Fibroblast of upper back skin (primary cell): ENCODE data around the gene PELI3.
"Not testable (repeated sequence)": the region's sequence is repeated elsewhere in the genome, so short reads cannot be mapped to it uniquely, and the experiment has no call there.

ENCODE experiments used
- DNase-seq: peaks from one replicate; pipeline ENCODE4 v3.0.0-alpha.2; 2013

PELI3 gene, protein sequence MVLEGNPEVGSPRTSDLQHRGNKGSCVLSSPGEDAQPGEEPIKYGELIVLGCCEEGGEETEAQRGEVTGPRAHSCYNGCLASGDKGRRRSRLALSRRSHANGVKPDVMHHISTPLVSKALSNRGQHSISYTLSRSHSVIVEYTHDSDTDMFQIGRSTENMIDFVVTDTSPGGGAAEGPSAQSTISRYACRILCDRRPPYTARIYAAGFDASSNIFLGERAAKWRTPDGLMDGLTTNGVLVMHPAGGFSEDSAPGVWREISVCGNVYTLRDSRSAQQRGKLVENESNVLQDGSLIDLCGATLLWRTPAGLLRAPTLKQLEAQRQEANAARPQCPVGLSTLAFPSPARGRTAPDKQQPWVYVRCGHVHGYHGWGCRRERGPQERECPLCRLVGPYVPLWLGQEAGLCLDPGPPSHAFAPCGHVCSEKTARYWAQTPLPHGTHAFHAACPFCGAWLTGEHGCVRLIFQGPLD

DNA sequence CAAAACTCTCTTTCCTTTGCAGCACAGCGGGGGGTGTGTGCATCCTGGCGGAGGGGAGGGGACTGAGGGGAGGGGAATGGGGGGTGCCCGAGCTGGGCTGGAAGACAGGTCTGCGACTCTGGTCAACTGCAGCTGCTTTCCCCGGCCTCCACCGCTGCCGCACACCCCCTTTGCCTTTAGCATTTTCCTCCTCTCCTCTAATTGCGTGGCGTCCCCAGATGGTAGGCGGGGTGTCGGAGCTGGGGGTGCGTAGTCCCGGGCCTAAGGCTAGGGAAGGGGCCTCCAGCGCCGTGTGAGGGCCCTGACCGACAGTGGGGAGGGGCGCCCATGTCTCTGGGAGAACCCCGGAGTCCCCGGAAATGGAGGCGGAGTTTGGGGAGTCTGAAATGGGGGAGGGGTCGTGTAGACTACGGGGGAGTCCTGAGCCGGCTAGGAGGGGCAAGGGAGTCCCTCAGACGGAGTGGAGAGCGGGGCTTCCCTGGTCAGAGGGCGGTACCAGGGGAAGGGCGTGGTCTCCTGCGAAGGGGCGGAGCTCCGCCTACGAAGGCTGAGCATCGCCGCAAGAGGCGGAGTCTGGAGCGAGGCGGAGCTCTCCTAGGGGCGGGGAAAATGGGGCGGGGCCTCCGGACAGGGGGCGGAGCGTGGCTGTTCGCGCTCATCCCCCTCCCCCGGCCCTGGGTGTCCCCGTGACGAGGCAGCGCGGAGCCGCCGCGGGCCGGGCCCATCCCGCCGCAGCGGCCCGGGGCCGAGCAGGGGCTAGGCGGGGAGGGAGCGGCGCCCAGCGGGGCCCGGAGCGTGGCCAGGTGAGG lies at the start of gene PELI3:
Gene PELI3, plus strand, starts transcription at position 681 of the 809 bp plus-strand sequence. CDS start 1,224 bp downstream, outside the sequence.
- peak; percentile 91 for DNase-seq

DNA sequence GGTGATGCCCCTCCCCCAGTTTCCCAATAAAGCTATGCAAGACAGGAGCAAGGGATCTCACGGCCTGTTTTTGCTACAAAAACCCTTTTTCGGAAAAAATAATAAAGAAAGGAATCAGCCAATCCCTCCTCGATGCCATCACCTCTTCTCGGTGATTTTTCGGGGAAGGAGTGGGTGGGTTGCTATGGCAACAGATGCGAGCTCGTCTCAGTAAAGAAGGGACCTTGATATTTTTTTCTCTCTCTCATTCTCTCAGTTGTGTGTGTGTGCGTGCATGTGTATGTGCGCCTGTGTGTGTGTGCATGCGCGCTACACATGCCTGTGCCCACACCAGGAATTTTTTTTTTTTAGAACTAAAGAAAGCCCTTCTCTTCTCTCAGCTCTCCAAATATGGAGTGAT lies 49.7 kb upstream of the PELI3 start:
- no peak for DNase-seq

DNA sequence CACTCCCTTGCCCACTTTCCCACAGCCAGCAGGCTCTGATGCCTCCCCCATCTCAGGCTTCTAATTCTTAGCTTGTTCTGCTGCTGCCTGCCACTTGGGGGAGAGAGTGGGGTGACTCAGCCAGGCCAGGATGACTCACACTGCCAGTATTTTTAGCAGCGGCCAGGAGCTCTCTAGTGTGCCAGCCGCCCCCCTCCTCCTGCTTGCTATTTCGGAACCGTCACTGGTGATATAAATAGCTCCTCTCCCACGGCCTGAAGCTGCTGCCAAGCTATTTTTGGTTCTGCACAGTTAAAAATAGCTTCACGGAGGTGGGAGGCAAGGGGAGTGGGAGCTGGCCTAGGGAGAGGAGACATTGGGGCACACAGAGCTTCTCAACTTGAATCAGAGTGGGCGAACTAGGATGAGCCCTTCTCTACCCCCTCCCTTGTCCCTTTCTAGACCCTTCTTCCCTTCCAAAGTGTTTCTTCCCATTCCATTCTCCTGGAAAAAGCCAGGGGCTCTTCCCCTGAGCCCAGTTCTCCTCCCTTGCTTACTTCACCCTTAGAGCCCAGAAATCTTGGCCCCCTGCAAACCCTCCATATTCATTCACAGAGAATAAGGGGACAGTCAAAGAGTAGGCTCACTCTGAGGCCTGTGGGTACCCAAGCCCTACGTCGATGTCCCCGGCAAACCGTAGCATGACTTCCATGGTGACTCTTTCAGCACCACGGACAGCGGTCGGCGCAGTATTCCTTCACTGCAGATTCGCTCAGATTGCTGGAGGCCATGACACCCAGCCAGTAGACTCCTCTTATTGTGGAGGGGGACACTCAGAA lies 48.3 kb upstream of the PELI3 start:
- DNase-seq: peak; percentile 98

DNA sequence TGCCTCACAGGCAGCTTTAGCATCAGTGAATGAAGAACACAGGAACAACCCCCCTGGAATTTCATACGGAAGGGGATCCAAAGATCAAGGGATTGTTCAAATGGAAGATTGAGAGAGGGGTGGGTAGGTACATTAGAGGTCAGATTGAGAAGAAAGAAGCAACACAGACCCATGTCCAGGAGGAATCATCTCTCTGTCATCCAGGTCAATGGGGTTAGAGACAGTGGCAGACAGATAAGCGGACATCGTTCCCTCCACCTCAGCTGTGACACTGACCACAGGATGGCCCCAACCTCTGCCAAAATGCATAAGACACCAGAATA lies 47.8 kb upstream of the PELI3 start:
- DNase-seq: no peak

DNA sequence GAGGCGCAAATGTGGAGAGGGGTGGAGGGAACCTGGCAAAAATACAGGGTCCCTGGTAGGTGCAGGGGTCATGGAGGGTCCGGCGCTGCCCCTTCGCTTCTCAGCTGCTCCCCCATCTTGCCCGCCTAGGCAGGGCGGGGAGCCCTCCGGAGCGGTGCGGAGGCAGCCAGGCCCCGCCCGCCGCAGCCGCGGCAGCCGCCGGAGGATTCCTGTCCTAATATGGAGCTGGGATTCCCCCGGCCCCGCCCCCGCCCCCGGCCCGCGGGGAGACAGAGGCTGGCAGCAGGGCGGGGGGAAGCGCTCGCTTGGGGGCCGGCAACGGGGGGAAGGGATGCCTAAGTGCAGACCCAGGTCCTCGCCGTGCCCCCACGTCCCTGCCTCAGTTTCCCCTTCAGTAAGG lies 46.9 kb upstream of the PELI3 start:
- DNase-seq: no peak

DNA sequence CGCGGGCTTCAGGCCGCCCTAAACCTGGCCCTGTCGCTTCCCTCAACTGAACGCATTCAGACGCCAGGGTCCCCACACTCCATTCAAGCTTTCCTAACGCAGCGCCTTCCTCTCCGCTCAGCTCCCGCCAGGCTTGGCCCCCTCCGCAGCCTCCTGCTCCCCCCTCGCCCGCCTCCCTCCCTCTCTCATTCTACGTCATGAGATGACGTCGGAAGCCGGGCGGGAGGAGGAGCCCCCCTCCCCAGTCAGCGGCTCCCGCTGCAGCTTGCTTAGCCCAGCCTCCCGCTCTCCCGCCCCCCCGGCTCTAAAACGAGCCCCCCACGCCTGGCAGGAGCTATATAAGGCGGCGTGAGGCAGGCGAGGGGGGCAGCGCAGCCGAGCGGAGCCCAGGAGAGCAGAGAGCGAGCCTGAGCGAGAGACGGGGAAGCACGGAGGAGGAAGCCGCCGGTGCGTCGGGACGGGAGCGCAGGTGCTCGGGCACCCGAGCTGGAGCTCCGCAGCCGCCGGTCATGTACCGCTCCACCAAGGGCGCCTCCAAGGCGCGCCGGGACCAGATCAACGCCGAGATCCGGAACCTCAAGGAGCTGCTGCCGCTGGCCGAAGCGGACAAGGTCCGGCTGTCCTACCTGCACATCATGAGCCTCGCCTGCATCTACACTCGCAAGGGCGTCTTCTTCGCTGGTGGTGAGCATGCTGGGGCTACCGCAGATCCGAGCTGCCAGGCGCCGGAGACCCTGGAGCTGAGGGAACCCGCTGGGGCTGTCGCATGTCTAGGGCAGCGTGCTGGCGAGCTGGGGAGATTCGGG lies 45.8 kb upstream of the PELI3 start, which contains the start of gene NPAS4:
Gene NPAS4, plus strand, starts transcription at position 365 of the 806 bp plus-strand sequence. Its CDS starts 145 bp downstream, at position 510.
- no peak for DNase-seq

DNA sequence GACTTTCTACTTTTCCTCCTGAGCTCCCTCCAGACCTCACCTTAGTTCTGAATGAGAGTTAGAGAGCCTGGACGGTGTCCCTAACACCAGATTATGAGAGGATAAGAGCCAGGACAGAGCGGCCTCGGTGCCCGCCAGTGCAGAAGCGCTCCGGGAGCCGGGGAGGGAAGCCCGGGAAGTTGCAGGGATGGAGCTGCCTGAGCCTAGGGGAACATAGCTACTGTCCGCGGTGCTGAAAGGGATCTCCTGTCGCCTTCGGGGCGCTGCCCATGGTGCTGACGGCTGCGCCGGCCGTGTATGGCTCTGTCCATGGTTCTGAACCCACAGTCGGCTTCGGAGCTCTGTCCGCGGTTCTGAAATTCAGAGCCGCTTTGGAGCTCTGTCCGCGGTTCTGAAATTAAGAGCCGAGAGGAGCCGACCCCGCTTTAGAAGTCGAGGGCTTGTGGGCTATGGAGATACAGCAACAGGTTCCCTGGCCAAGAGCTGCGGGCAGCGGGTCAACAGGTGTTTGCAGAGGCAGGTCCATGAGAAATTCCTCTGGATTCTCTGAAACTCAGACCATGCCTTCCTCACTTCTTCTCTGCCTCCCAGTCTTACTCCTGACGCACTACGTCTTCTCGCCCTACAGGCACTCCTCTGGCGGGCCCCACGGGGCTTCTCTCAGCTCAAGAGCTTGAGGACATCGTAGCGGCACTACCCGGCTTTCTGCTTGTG lies 45.1 kb upstream of the PELI3 start:
- peak; percentile 89 for DNase-seq

DNA sequence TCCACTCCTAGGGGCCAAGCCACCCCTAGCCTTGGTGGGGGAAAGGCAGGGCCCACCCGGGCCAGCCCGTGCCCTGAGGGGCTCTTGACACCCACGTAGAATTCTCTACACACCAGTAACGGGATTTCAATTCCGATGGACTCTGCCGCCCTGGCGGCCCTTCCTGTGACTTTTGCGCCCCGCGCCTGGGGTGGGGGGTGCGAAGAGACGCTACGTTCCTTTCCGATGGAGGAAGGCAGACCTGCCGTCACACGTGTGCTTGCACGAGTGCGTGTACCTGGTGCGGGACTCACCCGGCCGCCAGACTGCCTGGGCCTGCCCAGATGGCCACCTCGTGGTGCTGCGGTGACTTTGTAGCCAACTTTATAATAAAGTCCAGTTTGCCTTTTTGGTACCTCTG lies 40.4 kb upstream of the PELI3 start:
- DNase-seq: no peak

DNA sequence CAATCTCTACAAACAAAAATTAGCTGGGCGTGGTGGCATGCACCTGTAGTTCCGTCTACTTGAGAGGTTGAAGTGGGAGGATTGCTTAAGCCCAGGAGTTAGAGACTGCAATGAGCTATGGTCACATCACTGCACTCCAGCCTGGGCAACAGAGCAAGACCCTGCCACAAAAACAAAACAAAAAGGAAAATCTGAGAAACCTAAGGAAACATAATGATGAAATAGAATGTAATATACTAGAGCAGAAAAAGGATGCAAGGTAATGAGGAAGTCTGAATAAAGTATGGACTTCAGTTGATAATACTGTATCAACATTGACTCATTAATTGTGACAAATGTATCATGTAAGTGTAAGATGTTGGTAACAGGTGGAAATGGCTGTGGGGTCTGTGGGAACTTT lies 37.8 kb upstream of the PELI3 start:
- DNase-seq: no peak

DNA sequence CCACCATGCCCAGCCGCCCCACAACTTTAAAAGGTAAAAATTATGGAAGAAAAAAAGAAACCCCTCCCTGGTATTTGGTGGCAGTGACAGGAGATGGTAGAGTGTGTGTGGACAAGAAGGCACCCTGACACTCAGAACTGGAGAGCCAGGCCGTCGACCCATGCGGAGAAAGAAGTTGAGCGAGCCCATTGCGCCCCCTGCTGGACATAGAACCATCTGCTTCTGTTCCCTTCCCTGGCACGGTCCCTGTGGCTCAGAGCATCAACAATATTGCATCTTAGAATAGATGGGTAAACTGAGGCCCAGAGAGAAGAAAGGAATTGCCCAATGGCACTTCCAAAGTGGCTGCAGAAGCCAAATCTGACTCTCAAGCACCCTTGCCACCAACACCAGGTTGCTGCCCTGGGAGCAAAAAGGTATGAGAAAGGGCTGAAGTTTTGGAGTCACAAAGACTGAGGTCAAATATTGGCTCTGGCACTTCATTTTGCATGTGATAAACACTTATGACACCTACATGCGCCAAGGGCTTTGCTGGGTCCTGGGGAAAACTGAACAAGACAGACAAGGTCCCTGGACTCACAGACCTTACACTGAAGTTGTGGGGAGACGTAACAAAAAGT lies 36.6 kb upstream of the PELI3 start:
- peak; percentile 70 for DNase-seq

DNA sequence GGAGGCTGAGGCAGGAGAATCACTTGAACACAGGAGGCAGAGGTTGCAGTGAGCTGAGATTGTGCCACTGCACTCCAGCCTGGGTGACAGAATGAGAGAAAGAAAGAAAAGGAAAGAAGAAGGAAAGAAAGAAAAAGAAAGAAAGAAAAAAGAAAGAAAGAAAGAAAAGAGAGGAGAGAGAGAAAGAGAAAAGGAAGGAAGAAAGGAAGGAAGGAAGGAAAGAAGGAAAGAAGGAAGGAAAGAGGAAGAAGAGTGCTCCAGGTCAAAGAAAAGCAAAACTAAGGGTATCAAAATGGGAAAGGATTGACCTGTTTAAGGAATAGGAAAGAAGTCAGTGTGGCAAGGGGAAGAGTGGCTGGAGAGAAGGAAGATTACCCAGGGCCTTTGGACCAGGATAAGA lies 35.4 kb upstream of the PELI3 start:
- not testable (repeated sequence) for DNase-seq

DNA sequence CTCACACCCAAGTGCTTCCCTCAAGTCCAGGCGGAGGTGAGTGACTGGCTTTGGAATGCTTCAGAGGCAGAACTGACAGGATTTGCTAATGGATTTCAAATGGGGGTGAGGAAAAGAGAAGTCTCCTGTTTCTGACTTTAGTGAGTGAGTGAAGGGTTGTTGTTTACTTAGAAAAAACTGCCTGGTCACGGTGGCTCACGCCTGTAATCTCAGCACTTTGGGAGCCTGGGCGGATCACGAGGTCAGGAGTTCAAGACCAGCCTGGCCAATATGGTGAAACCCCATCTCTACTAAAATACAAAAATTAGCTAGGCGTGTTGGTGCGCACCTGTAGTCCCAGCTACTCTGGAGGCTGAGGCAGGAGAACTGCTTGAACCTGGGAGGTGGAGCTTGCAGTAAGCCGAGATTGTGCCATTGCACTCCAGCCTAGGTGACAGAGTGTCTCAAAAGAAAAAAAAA lies 34.8 kb upstream of the PELI3 start:
- not testable (repeated sequence) for DNase-seq

DNA sequence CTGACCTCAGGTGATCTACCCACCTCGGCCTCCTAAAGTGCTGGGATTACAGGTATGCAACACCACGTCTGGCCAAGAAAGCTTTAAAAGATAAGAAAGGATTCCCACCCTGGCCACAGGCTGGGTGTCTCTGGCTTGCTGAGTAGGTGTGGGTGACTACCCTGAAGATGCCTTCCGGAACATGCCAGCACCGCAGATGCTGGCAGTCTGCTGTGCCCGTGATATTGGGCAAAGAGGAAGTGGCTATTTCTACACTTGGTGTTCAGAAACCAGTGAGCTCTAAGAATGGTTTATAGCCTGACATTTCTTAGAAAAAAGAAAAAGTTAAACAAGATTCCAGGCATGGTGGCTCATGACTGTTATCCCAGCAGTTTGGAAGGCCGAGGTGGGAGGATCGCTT lies 34.1 kb upstream of the PELI3 start:
- no peak for DNase-seq

DNA sequence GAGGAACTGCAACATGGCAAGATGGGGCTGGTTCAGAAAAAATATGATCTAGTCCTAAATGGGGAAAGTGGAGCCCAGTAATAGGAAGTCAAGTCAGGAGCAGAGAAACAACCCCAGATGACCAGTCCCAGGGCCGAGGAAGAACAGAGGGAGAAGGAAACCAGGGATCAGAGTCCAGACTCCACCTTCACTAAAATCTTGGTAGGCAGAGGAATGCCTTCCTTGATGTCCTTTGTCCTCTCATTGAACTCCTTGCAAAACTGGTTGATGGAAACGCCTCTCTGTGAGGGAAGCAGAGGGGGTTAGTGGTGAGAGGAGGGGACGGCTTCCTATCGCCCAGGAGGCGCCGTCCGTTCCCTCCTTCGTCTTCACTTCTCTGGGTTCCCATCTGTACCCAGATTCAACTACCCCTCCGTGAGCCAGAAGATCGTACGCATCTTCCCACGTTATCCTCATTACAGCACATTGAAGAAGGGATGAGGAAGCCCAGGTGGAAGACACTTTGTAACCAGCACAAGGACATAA lies 28.7 kb upstream of the PELI3 start:
- DNase-seq: no peak

DNA sequence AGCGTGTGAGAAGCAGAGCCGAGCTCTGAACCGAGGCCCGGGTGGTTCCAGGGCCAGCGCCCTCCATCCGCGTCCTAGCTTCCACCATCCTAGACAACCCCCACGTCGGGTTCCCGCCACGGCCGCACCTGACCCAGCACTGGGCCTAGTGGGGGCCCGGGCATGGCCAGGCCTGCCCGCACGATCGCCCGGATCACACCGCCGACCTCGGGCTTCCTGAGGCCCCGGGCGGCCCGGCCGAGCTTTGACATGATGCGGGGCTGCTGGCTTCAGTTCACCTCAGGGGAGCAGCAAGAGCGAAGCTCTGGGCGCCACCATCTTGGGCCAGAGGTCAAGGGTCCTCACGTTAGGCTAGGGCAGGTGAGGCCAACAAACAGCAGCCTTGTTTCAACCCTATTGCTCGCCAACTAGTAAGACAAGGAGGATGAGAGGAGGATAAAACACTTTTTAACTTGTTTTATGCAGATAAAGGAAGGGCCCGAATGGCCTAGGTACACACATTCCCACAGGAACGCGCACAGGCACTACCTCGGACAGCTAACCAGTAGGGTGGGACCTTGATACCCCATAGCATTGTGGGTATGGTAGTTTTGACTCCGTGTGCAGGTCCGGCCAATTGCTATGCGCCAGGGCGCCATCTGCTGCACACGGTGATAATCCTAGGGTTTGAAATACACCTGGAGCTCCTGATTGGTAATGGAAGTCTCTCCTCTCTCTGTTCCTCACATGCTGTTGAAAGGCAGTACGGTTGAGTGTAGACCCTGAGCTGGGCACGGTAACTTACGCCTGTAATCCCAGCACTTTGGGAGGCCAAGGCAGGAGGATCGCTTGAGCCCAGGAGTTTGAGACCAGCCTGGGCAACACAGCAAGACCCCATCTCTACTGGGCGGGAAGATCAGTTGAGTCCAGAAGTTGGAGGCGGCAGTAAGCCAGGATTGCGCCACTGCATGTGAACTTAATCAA lies 27.9 kb upstream of the PELI3 start, which contains the start of gene MRPL11:
Gene MRPL11, minus strand, starts transcription at position 345 of the 963 bp plus-strand sequence. Its CDS starts 94 bp downstream, at position 251.
- peak; percentile 93 for DNase-seq

DNA sequence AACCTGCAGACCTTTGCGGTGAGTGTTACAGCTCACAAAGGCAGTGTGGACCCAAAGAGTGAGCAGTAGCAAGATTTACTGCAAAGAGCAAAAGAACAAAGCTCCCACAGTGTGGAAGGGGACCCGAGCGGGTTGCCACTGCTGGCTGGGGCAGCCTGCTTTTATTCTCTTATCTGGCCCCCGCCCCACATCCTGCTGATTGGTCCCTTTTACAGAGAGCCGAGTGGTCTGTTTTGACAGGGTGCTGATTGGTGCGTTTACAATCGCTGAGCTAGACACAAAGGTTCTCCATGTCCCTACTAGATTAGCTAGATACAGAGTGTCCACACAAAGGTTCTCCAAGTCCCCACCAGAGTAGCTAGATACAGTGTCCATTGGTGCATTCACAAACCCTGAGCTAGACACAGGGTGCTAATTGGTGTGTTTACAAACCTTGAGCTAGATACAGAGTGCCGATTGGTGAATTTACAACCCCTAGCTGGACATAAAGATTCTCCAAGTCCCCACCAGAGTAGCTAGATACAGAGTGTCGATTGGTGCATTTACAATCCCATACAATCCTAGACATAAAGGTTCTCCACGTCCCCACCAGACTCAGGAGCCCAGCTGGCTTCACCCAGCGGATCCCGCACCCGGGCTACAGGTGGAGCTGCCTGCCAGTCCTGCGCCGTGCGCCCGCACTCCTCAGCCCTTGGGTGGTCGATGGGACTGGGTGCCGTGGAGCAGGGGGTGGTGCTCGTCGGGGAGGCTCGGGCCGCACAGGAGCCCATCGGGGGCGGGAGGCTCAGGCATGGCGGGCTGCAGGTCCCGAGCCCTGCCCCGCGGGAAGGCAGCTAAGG lies 26.4 kb upstream of the PELI3 start:
- not testable (repeated sequence) for DNase-seq

DNA sequence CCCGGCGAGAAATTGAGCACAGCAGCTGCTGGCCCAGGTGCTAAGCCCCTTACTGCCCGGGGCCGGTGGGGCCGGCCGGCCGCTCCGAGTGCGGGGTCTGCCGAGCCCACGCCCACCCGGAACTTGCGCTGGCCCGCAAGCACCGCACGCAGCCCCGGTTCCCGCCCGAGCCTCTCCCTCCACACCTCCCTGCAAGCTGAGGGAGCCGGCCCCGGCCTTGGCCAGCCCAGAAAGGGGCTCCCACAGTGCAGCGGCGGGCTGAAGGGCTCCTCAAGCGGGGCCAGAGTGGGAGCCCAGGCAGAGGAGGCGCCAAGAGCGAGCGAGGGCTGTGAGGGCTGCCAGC lies 25.8 kb upstream of the PELI3 start:
- not testable (repeated sequence) for DNase-seq

DNA sequence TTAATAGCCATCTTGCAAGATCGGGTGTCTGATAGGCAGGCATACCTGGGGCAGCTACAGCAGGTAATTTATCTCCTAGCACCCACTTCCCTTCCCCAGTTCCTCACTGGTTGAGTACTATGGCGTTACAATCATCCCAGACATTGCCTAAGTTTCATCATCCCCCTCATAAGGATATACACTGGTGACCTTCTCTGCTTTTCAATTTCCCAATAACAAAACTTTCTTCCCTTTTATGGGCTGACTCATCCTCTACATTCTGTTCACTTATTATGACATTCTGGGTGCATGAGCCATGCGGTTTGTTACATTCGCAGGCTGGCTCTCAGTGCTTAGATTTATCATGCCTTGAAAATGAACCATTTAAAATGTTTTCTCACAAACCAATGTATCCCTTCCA lies 23.1 kb upstream of the PELI3 start:
- peak; percentile 80 for DNase-seq
